ENCODE data around the gene TIGD6. TPM values are rescaled to one million over a fixed set of nuclear protein-coding genes. Genes with fewer than 3 reads are reported as not detected.

The TIGD6 gene
- polyA plus RNA-seq, 1 experiment, result 6.5 TPM

GRCh38 chr5:150043657-150044328, 43.3 kb upstream of the TIGD6 start:
- H3K9me3 ChIP-seq (ENCODE audit: control insufficient read depth, insufficient read depth, low read length), result no peaks in the 10 kb centered on the region
- ChIA-PET POLR2A (no interaction called here), CTCF (no interaction called here)
- no peaks in the 10 kb centered on the region for H3K27me3 ChIP-seq (ENCODE audit: control insufficient read depth, insufficient read depth, low read length)
- no peak for DNase-seq (ENCODE audit: low read depth, low spot score)
- TF ChIP-seq, protein P1, sequence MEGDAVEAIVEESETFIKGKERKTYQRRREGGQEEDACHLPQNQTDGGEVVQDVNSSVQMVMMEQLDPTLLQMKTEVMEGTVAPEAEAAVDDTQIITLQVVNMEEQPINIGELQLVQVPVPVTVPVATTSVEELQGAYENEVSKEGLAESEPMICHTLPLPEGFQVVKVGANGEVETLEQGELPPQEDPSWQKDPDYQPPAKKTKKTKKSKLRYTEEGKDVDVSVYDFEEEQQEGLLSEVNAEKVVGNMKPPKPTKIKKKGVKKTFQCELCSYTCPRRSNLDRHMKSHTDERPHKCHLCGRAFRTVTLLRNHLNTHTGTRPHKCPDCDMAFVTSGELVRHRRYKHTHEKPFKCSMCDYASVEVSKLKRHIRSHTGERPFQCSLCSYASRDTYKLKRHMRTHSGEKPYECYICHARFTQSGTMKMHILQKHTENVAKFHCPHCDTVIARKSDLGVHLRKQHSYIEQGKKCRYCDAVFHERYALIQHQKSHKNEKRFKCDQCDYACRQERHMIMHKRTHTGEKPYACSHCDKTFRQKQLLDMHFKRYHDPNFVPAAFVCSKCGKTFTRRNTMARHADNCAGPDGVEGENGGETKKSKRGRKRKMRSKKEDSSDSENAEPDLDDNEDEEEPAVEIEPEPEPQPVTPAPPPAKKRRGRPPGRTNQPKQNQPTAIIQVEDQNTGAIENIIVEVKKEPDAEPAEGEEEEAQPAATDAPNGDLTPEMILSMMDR (IDR thresholded peaks at IDR 0.05; ENCODE audit: low read depth, low read length), result no peak
- H3K4me3 ChIP-seq (ENCODE audit: low read depth, low read length), result no peak overlapping the region
- peak overlapping the region; percentile 74 for H3K27ac ChIP-seq (ENCODE audit: low read depth, low read length)

- Histone ChIP-seq H3K27me3 (ENCODE audit: control insufficient read depth, insufficient read depth, low read length) (no peaks in the 10 kb centered on the region), H3K27ac (ENCODE audit: low read depth, low read length) (no peak overlapping the region), H3K4me3 (ENCODE audit: low read depth, low read length) (no peak overlapping the region), H3K9me3 (ENCODE audit: control insufficient read depth, insufficient read depth, low read length) (no peaks in the 10 kb centered on the region)
- POLR2A ChIA-PET, result no interaction called here
- TF ChIP-seq, protein P1 (IDR thresholded peaks at IDR 0.05; ENCODE audit: low read depth, low read length), result no peak
- no peak for DNase-seq (ENCODE audit: low read depth, low spot score)
- CTCF ChIA-PET, result no interaction called here
Observed at GRCh38 chr5:150042459-150042858, 42.0 kb upstream of the TIGD6 start.

DNA sequence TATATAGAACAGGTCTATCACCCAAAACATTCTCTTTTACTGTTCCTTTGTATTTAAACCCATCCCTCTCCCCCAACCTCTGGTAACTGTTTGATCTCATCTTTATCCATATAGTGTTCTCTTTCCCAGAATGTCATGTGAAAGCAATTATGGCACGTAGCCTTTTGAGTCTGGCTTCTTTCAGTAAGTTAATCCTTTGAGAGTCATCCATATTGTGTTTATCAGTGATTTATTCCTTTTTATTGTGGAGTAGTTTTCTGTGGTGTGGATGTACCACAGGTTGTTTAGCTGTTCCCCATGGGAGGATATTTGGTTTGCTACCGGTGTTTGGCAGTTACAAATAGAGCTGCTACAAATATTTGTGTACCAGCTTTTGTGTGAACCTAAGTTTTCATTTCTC, 38.1 kb upstream of the TIGD6 start:
- CTCF ChIA-PET, result interaction anchor here (0.7 kb wide), 1 partner anchor 47 kb away, joined by 3 read pairs; no protein-coding TSS in a partner anchor

GRCh38 chr5:150036513-150036912, 36.1 kb upstream of the TIGD6 start:
- CTCF ChIA-PET, result interaction anchor here (1.1 kb wide), 3 partner anchors 9 to 182 kb away, joined by 3 to 5 read pairs (median 3); no protein-coding TSS in a partner anchor
- TF ChIP-seq, protein P1 (IDR thresholded peaks at IDR 0.05; ENCODE audit: low read depth, low read length), result no peak
- Histone ChIP-seq H3K4me3 (ENCODE audit: low read depth, low read length) (no peak overlapping the region), H3K27ac (ENCODE audit: low read depth, low read length) (peak overlapping the region; percentile 69), H3K27me3 (ENCODE audit: control insufficient read depth, insufficient read depth, low read length) (no peaks in the 10 kb centered on the region), H3K9me3 (ENCODE audit: control insufficient read depth, insufficient read depth, low read length) (no peaks in the 10 kb centered on the region)
- peak; percentile 92 for DNase-seq (ENCODE audit: low read depth, low spot score)
- POLR2A ChIA-PET, result interaction anchor here (0.5 to 1.7 kb wide), 6 partner anchors 13 to 437 kb away, joined by 3 to 5 read pairs (median 4); partner anchors contain the start of genes HMGXB3 and TIGD6

More for the DNA sequence above, 38.1 kb upstream of the TIGD6 start:
- no peaks in the 10 kb centered on the region for H3K9me3 ChIP-seq (ENCODE audit: control insufficient read depth, insufficient read depth, low read length)
- H3K27ac ChIP-seq (ENCODE audit: low read depth, low read length), result no peak overlapping the region
- no peak overlapping the region for H3K4me3 ChIP-seq (ENCODE audit: low read depth, low read length)
- TF ChIP-seq, protein P1 (IDR thresholded peaks at IDR 0.05; ENCODE audit: low read depth, low read length), result no peak
- no peaks in the 10 kb centered on the region for H3K27me3 ChIP-seq (ENCODE audit: control insufficient read depth, insufficient read depth, low read length)
- DNase-seq (ENCODE audit: low read depth, low spot score), result no peak
- POLR2A ChIA-PET, result no interaction called here

- Histone ChIP-seq H3K4me3 (ENCODE audit: low read depth, low read length) (no peak overlapping the region), H3K27me3 (ENCODE audit: control insufficient read depth, insufficient read depth, low read length) (no peaks in the 10 kb centered on the region), H3K9me3 (ENCODE audit: control insufficient read depth, insufficient read depth, low read length) (no peaks in the 10 kb centered on the region), H3K27ac (ENCODE audit: low read depth, low read length) (peak overlapping the region; percentile 25)
- DNase-seq (ENCODE audit: low read depth, low spot score), result no peak
- TF ChIP-seq, protein P1 (IDR thresholded peaks at IDR 0.05; ENCODE audit: low read depth, low read length), result no peak
- ChIA-PET POLR2A (interaction anchor here (0.9 kb wide), 1 partner anchor 18 kb away, joined by 5 read pairs; no protein-coding TSS in a partner anchor), CTCF (interaction anchor here (1.3 kb wide), 1 partner anchor 201 kb away, joined by 4 read pairs; no protein-coding TSS in a partner anchor)
Observed at GRCh38 chr5:150035139-150035895, 34.9 kb upstream of the TIGD6 start.
